Natural killer cell (primary cell): ENCODE measurements around the gene ADGRE1. TPM values are rescaled to one million over a fixed set of nuclear protein-coding genes. Genes with fewer than 3 reads are reported as not detected.

ENCODE experiments used
- ATAC-seq, 3 donors: fragments of 150-1000 bp in 2 of 3; fragments of 200-7000 bp in 1 of 3; cut with Tn5 transposase; 1 replicate in 1 of 3; 2 replicates in 2 of 3; pipeline ENCODE4 v1.10.0; 2021; ENCODE audit warnings: mild to moderate bottlenecking in 2 of 3, moderate library complexity in 2 of 3
- DNase-seq, 2 donors: peaks; one replicate each; pipeline versions ENCODE4 v3.0.0 to v3.0.0-alpha.2; 2013 to 2021; ENCODE audit warnings: mixed read lengths in 1 of 2
- H3K27ac ChIP-seq: one replicate; pipeline ENCODE4 v1.5.1; 2013; ENCODE audit warnings: mild to moderate bottlenecking, low read length
- H3K27me3 ChIP-seq: one replicate; pipeline ENCODE4 v1.6.1; 2013; ENCODE audit warnings: low read length; ENCODE audit not compliant: control insufficient read depth, insufficient read depth
- H3K36me3 ChIP-seq: one replicate; pipeline ENCODE4 v1.6.1; 2013; ENCODE audit warnings: low read length; ENCODE audit not compliant: control insufficient read depth, insufficient read depth
- H3K4me1 ChIP-seq: one replicate; pipeline ENCODE4 v1.6.1; 2013; ENCODE audit warnings: low read length; ENCODE audit not compliant: control insufficient read depth, insufficient read depth
- H3K4me3 ChIP-seq: one replicate; pipeline ENCODE4 v1.5.1; 2013; ENCODE audit warnings: low read length
- H3K9me3 ChIP-seq: one replicate; pipeline ENCODE4 v1.6.1; 2013; ENCODE audit warnings: low read length; ENCODE audit not compliant: control insufficient read depth, insufficient read depth
- H3K27ac Mint-ChIP-seq, 2 donors: one replicate each; pipeline ENCODE4 v1.8.0; 2022; ENCODE audit warnings: mild to moderate bottlenecking in 2 of 2, mixed read lengths in 2 of 2, moderate library complexity in 1 of 2
- H3K27me3 Mint-ChIP-seq, 2 donors: one replicate each; pipeline ENCODE4 v1.8.0; 2022; ENCODE audit warnings: low read depth in 2 of 2, mixed read lengths in 2 of 2
- H3K36me3 Mint-ChIP-seq: one replicate; pipeline ENCODE4 v1.8.0; 2022; ENCODE audit warnings: mixed read lengths
- H3K4me1 Mint-ChIP-seq, 2 donors: one replicate each; pipeline ENCODE4 v1.8.0; 2022; ENCODE audit warnings: mixed read lengths in 2 of 2
- H3K4me3 Mint-ChIP-seq: one replicate; pipeline ENCODE4 v1.8.0; 2022; ENCODE audit warnings: mild to moderate bottlenecking, moderate library complexity, mixed read lengths
- H3K9me3 Mint-ChIP-seq, 2 donors: one replicate each; pipeline ENCODE4 v1.8.0; 2022; ENCODE audit warnings: mixed read lengths in 2 of 2
- CTCF ChIP-seq: fragments of 200-600 bp; IDR thresholded peaks from one replicate; pipeline ENCODE4 v1.8.0; 2022; ENCODE audit warnings: antibody characterized with exemption
- WGBS: methylation state at CpG from one replicate; pipeline ENCODE4 v1.1.7; 2013; ENCODE audit warnings: missing lambda C conversion rate; ENCODE audit not compliant: insufficient coverage; 5-methylcytosine and 5-hydroxymethylcytosine counted together
- intact Hi-C: fragments of 100-400 bp; cut with micrococcal nuclease; formaldehyde crosslinking; loops from one replicate; pipeline ENCODE4 v1.14.2; 2022
- total RNA-seq, 4 donors: library from RNA; stranded (reverse); fragments of 120-200 nt in 1 of 4; gene quantifications; one replicate each; pipeline versions ENCODE4 v1.2.3 to v1.2.4, GENCODE V29; 2013 to 2022

The ADGRE1 gene
- total RNA-seq, 3 donors from 2014 or later (not counting 1 experiment from before 2014, with no cell fraction given): 2.6 to 13.7 (median 13.0) TPM

- no peak overlapping the region for H3K4me3 ChIP-seq
- no peaks in the 10 kb centered on the region for H3K27me3 ChIP-seq
- peaks cover 4% of the 10 kb centered on the region for H3K9me3 ChIP-seq
- DNase-seq (peak in 1 of 2 donors; percentile 68), ATAC-seq (peak in 2 of 3 donors; percentile 44 to 47)
- Mint-ChIP-seq H3K4me1 (peaks cover 25 to 65% of the 10 kb centered on the region in 2 donors), H3K27me3 (peaks cover 0 to 8% of the 10 kb centered on the region in 2 donors), H3K4me3 (peak overlapping the region; percentile 43), H3K9me3 (peaks cover 5 to 8% of the 10 kb centered on the region in 2 donors), H3K36me3 (no peaks in the 10 kb centered on the region), H3K27ac (peak overlapping the region; percentile 46 to 54)
- peaks cover 23% of the 10 kb centered on the region for H3K4me1 ChIP-seq
- no peaks in the 10 kb centered on the region for H3K36me3 ChIP-seq
- WGBS: 56% methylated on average over 5 of the region's 8 CpGs
- H3K27ac ChIP-seq: peak overlapping the region; percentile 52
- intact Hi-C loops: no loop called here
- TF ChIP-seq CTCF: no peak
Measured at GRCh38 chr19:6890938-6891337, 3.6 kb downstream of the ADGRE1 start.

DNA sequence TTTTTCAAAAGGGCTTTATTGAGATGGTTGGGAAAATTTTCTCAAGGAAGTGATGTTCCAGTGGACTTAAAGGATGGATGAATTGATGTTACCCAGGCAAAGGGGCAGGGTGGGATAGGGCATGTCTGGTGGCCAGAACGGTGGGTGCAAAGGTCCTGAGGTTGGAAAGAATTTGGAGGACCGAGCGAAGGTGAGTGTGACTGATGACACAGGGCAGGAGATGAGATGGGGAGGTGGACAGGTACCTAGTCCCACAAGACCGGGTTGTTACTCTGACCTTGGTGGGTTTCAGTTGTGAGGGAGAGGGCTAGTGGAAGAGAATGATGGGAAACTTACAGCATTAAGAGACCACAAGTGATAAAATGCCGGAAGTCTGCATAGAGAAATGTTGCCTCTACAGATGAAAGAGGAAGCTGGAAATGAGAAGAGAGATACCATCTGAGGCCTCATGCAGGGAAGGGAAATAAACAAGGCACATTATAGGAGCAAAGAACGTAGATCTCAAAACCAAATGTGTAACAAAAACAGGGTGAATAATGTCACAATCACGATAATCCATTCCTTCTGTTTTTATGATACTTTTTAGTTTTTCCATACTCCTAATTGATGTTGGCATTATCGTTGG lies 4.5 kb downstream of the ADGRE1 start:
- H3K36me3 ChIP-seq: no peaks in the 10 kb centered on the region
- H3K9me3 Mint-ChIP-seq: peaks cover 5 to 8% of the 10 kb centered on the region in 2 donors
- H3K27ac Mint-ChIP-seq: peak overlapping the region; percentile 46 to 54
- peak in 1 of 2 donors; percentile 61 for DNase-seq
- H3K27me3 ChIP-seq: no peaks in the 10 kb centered on the region
- no peak overlapping the region for H3K27ac ChIP-seq
- peaks cover 24 to 63% of the 10 kb centered on the region in 2 donors for H3K4me1 Mint-ChIP-seq
- WGBS: 26% methylated on average over 6 of the region's 8 CpGs
- no peaks in the 10 kb centered on the region for H3K36me3 Mint-ChIP-seq
- no peak overlapping the region for H3K4me3 ChIP-seq
- intact Hi-C loops: no loop called here
- peaks cover 23% of the 10 kb centered on the region for H3K4me1 ChIP-seq
- TF ChIP-seq CTCF: no peak
- H3K9me3 ChIP-seq: peaks cover 4% of the 10 kb centered on the region
- H3K4me3 Mint-ChIP-seq: peak overlapping the region; percentile 10
- H3K27me3 Mint-ChIP-seq: peaks cover 0 to 8% of the 10 kb centered on the region in 2 donors
- ATAC-seq: peak in 1 of 3 donors; percentile 72

GRCh38 chr19:6894313-6894712 lies 6.9 kb downstream of the ADGRE1 start:
- no peak for DNase-seq
- Histone ChIP-seq H3K9me3 (peaks cover 4% of the 10 kb centered on the region), H3K27me3 (no peaks in the 10 kb centered on the region), H3K4me1 (peaks cover 23% of the 10 kb centered on the region), H3K27ac (no peak overlapping the region), H3K4me3 (no peak overlapping the region), H3K36me3 (no peaks in the 10 kb centered on the region)
- ATAC-seq: no peak
- H3K4me1 Mint-ChIP-seq: peaks cover 18 to 42% of the 10 kb centered on the region in 2 donors
- no peaks in the 10 kb centered on the region for H3K36me3 Mint-ChIP-seq
- WGBS: 95% methylated on average over 1 of the region's 1 CpG
- H3K27ac Mint-ChIP-seq: no peak overlapping the region
- no peaks in the 10 kb centered on the region for H3K9me3 Mint-ChIP-seq
- peaks cover 0 to 8% of the 10 kb centered on the region in 2 donors for H3K27me3 Mint-ChIP-seq
- no peak overlapping the region for H3K4me3 Mint-ChIP-seq
- no peak for TF ChIP-seq CTCF
- intact Hi-C loops: no loop called here

- Mint-ChIP-seq H3K36me3 (peaks cover 16% of the 10 kb centered on the region), H3K27ac (no peak overlapping the region), H3K4me1 (no peaks in the 10 kb centered on the region), H3K9me3 (peaks cover 2% of the 10 kb centered on the region in 2 donors), H3K27me3 (no peaks in the 10 kb centered on the region), H3K4me3 (no peak overlapping the region)
- Histone ChIP-seq H3K4me1 (no peaks in the 10 kb centered on the region), H3K36me3 (no peaks in the 10 kb centered on the region), H3K27me3 (no peaks in the 10 kb centered on the region), H3K27ac (no peak overlapping the region), H3K4me3 (no peak overlapping the region), H3K9me3 (peaks cover 10% of the 10 kb centered on the region)
- intact Hi-C loops: no loop called here
- TF ChIP-seq CTCF: no peak
- ATAC-seq (no peak), DNase-seq (no peak)
Measured at GRCh38 chr19:6903446-6903845, 16.1 kb downstream of the ADGRE1 start.
